ENCODE measurements around the gene EML4.

GRCh38 chr2:42360493-42360889, 191.3 kb downstream of the EML4 start:
- TF ChIP-seq CTCF (IDR thresholded peaks at IDR 0.05) (no peak), POLR2A (IDR thresholded peaks at IDR 0.05) (no peak)

Measured in heart left ventricle (tissue), 13 donors.